Dedifferentiated amniotic fluid mesenchymal stem cell (primary cell): Measurements from ENCODE around the gene LILRB4.
"Not testable (repeated sequence)": the region's sequence is repeated elsewhere in the genome, so short reads cannot be mapped to it uniquely, and the experiment has no call there.

Experiments
- DNase-seq: peaks from one replicate; pipeline ENCODE4 v3.0.0-alpha.2; 2016; ENCODE audit errors: extremely low spot score

The LILRB4 gene

DNA sequence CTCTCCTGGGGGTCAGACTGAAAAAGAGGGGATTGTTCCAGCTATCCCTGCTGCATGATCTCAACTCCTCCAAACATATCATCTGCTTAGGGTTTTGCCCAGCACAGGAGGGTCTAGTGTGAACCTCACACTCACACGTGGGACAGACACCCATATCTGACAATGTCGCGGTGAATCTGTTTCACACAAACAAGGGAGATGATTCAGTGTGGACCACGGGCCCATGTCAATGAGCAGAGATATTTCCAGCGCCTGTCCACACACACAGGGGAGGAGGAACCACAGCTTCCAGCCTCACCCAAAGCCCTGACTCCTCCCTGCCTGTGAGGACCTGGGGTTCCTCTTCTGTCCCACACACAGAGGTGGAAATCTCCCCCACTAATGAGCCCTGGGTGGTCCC is 31.9 kb downstream of the LILRB4 start:
- no peak for DNase-seq

DNA sequence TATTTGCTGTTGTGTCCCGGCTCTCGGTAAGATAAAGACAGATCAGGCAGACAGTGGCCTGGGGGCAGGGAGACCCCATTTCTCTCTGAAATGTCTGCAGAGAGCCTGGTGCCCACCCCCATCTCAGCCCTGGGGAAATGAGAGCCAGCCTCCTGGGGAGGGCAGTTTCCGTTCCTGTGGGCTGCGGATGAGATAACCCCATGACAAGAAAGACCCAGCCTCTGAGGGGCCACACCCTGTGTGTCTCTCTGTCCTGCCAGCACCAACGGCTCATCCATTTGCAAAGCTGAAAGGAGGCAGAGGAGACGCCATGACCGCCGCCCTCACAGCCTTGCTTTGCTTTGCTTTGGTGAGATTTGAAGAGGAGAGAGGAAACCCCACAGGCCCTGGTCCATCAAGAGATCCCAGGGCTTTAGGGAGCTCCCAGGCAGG is 33.3 kb downstream of the LILRB4 start:
- no peak for DNase-seq

DNA sequence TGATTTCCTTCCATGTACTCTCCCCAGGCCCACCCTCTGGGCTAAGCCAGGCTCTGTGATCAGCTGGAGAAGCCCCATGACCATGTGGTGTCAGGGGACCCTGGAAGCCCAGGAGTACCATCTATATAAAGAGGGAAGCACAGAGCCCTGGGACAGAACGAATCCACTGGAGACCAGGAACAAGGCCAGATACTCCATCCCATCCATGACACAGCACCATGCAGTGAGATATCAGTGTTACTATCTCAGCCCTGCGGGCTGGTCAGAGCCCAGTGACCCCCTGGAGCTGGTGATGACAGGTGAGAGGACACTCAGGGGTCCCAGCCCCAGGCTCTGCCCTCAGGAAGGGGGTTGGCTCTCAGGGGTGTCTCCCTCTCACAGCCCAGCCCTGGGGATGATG is 34.0 kb downstream of the LILRB4 start:
- no peak for DNase-seq

DNA sequence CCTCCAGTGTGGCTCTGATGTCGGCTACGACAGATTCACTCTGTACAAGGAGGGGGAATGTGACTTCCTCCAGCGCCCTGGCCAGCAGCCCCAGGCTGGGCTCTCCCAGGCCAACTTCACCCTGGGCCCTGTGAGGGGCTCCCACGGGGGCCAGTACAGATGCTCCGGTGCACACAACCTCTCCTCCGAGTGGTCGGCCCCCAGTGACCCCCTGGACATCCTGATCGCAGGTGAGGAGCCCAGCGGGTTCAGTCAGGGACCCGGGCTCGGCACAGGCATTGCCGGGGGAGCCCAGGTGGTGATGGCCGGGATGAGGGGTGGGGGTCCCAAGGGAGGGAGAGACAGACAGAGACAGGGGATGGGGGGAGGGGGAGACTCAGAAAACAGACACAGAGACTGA is 34.9 kb downstream of the LILRB4 start:
- DNase-seq, result not testable (repeated sequence)

DNA sequence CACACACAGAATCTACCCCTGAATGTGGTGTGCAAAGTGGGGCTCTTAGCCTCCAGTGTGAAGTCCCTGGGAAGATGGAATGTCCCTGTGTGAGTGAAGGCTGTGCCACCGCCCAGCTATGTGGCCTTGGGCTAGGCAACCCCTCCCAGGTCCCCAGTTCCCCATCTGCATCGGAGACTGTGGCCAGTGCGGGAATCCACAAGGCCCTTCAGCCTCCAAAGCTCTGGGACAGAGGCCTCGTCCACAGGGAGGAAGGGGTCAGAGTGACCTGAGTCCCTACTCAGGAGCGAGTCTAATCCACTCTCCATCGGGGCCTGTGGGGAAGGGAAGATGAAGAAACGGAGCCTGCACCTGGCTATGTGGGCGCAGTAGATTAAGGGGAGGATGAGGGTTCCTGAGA is 42.1 kb downstream of the LILRB4 start:
- no peak for DNase-seq

DNA sequence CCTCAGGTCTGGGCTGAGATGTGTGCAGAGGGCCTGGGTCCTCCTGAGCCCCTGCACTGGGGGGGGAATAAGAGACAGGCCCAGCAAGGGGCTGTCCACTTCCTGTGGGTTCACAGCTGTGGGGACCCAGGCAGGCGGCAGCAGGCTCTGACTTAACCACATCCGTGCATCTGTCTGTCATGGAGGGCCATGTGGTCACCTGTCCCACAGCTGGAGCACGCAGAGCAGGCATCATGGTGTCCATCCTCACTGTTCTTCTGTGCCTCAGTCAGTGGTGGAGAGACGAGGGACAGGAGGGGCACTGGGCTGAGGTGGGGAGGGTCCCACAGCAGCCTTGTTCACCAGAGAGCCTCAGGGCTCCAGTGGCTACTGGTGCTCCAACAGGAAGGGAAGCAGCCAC is 45.2 kb downstream of the LILRB4 start:
- no peak for DNase-seq

DNA sequence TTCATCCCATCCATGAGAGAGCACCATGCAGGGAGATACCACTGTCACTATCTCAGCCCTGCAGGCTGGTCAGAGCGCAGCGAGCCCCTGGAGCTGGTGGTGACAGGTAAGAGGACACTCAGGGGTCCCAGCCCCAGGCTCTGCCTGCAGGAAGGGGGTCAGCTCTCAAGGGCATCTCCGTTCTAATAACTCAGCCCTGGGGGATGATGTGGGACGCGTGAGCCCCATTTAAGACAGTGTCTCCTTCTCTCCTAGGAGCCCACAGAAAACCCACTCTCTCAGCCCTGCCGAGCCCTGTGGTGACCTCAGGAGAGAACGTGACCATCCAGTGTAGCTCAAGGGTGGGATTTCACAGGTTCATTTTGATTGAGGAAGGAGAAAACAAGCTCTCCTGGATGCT is 46.0 kb downstream of the LILRB4 start:
- no peak for DNase-seq

DNA sequence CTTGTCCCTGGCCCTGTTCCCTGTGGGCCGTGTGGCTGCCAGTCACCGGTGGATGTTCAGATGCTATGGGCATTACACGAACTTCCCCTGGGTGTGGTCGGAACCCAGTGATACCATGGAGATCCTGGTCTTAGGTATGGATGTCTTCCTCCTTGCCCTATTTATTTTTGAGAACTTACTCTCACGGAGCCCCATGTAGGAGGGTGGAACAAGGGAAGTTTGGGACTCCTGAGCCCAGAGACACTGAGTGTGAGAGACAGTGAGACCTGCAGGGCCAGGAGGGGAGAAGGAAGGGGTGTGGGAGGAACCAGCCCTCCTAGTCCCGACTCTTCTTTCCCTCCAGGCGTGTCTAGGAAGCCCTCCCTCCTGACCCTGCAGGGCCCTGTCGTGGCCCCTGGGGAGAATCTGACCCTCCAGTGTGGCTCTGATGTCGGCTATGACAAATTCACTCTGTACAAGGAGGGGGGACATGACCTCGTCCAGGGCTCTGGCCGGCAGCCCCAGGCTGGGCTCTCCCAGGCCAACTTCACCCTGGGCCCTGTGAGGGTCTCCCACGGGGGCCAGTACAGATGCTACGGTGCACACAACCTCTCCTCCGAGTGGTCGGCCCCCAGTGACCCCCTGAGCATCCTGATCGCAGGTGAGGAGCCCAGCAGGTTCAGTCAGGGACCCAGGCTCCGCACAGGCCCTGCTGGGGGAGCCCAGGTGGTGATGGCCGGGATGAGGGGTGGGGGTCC is 46.6 kb downstream of the LILRB4 start:
- no peak for DNase-seq

DNA sequence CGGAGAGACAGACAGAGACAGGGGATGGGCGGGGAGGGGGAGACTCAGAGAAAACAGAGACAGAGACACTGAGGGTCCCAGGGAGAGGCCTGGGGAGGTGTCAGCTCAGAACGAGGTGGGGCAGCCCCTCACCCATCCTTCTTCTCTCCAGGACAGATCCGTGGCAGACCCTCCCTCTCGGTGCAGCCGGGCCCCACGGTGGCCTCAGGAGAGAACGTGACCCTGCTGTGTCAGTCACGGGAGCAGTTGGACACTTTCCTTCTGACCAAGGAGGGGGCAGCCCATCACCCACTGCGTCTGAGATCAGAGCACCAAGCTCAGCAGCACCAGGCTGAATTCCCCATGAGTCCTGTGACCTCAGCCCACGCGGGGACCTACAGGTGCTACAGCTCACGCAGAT is 47.2 kb downstream of the LILRB4 start:
- DNase-seq, result not testable (repeated sequence)
